Activated CD4-positive, CD25-positive, alpha-beta regulatory T cell treated with anti-CD3 and anti-CD28 coated beads, Interleukin-2, amount 50 U/mL, for 16 hours (primary cell): ENCODE measurements around the gene IQCK.
"Not testable (repeated sequence)": the region's sequence is repeated elsewhere in the genome, so short reads cannot be mapped to it uniquely, and the experiment has no call there.

Source experiments
- DNase-seq: peaks from one replicate; pipeline ENCODE4 v3.0.0-alpha.2; 2020; ENCODE audit warnings: low read depth, low spot score

The IQCK gene

GRCh38 chr16:19699472-19699871, 18.6 kb upstream of the IQCK start:
- DNase-seq: no peak

GRCh38 chr16:19700319-19700781, 17.7 kb upstream of the IQCK start:
- DNase-seq: no peak

GRCh38 chr16:19701091-19701490, 17.0 kb upstream of the IQCK start:
- no peak for DNase-seq

DNA sequence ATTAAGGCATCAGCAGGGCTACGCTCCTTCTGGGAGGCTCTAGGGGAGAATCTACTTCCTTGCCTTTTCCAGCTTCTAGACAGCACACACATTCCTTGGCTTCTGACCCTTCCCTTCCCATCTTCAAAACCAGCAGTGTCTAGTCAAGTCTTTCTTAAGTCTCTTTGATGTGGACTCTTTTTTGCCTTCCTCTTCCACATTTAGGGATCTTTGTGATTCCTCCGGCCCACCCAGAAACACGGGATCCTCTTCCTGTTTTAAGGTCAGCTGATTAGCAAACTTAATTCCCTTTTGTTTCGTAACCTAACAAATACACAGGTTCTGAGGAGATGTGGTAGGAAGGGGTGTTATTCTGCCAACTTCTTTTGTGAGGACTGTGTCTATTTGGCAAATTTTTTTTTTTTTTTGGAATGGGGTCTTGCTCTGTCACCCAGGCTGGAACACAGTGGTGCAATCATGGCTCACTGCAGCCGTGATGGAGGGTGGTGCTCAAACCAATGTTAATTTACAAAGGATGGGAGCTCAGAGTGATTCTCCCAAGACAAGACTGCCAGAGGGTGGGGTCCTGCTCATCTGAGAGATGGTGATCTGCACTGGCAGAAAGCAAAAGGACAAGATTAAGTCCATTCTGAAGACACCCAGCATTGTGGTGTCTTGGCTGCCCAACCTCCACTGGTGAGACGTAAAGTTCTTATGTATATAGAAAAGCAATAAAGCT, 14.7 kb upstream of the IQCK start:
- DNase-seq: no peak

GRCh38 chr16:19704321-19705145, 13.5 kb upstream of the IQCK start:
- no peak for DNase-seq

GRCh38 chr16:19705146-19705501, 12.9 kb upstream of the IQCK start:
- no peak for DNase-seq

DNA sequence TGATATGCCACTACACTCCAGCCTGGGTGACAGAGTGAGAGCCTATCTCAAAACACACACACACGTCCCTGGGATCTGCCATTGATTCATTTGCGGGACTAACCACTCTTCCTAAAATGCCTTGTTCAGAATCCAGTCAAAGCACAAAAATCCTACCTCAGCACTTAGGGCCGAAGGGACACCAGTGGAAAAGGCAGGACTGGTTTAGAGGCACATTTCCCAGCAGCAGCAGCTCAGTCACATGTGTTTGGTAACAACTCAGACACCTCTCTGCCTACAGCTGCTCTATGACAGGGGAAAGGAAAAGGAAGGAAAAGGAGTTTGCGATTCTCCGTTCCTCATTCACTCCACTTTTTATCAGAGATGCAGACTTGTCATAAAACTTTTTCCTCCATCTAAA, 12.2 kb upstream of the IQCK start:
- DNase-seq: no peak

- DNase-seq: no peak
Observed at GRCh38 chr16:19706846-19707245, 11.2 kb upstream of the IQCK start.

GRCh38 chr16:19707569-19708295, 10.3 kb upstream of the IQCK start:
- no peak for DNase-seq

DNA sequence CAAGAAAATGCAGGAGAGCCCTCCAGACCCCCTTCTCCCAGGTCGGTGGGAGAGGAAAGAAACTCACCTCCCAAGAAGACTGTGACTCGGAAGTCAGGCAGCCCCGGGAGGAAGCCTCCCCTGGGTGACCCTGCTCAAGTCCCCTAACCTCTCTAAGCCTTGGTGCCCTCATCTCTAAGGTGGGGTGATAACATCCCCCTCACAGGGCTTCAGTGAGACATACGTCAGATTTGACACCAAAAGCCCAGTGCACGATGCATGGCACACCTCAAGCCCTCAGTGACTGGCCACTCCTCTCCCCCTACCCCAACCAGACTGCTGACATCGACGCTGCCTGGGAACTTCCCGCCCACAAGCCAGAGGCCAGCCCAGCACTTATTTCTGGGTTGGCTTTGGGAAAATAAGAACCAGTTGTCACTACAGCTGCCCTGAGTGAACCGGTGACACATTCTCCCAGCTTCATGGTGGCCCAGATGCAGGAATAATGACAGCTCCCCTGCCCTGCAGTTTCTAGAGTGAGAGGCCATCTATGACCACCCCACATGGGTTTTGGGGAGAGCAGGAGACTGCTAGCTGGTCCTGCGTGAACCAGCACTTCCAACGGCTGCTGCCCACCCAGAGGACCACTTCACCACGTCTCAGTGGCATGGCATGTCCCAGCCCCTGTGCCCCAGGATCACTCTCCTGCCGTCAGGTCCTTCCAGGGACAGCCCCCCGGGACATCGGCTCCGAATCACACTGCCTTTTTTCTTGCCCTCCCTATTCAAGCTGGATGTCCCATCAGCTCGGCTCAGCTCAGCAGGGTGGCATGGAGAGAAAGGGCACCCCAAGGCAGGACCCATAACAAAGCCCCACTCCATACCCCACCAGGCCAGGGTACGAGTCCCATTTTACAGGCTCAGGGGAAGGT, 9.5 kb upstream of the IQCK start:
- no peak for DNase-seq

GRCh38 chr16:19709381-19710136, 8.5 kb upstream of the IQCK start:
- no peak for DNase-seq

GRCh38 chr16:19710191-19710908, 7.7 kb upstream of the IQCK start:
- DNase-seq: no peak

GRCh38 chr16:19710991-19711545, 7.0 kb upstream of the IQCK start:
- no peak for DNase-seq

- DNase-seq: no peak
Observed at GRCh38 chr16:19711643-19712042, 6.4 kb upstream of the IQCK start.

DNA sequence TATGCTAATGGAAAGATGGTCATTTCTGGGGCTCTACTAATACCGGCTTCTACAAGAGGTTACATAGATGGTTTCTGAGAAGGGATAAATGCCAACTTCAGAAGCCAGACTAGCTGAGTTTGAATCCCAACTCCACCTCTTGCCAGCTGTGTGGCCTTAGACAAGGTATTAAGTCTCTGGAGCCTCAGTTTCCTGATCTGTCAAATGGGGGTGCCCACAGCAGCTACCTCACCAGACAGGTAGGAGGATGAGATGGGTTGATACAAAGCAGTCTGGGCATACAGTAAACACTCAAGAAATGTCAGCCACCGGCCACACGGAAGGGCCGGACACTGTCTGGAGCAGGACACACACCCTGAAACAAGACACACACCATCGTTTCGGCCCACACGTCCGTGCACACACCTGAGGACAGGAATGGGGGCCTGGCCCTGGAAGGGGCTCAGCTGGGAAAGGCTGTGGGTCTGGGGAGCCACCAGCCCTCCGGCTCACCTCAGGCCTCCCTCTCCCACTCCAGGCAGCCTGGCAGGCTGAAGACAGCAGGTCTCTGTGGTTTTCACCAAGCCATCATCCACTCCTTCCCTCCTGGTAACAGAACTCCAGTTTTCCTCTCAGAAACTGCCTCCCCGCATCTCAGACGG, 5.5 kb upstream of the IQCK start:
- DNase-seq: no peak

- no peak for DNase-seq
Observed at GRCh38 chr16:19713697-19714096, 4.4 kb upstream of the IQCK start.

- DNase-seq: no peak
Observed at GRCh38 chr16:19715566-19715965, 2.5 kb upstream of the IQCK start.

- no peak for DNase-seq
Observed at GRCh38 chr16:19716183-19716582, 1.9 kb upstream of the IQCK start.

DNA sequence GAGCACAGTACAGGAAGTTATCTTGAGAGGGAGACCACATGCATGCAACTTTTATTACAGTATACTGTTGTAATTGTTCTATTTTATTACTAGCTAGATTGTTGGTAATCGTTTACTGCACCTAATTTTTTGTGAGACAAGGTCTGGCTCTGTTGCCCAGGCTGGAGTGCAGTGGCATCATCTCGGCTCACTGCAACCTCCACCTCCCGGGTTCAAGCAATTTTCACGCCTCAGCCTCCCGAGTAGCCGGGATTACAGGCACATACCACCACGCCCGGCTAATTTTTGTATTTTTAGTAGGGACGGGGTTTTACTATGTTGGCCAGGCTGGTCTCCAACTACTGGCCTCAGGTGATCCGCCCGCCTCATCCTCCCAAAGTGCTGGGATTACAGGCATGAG, 1.3 kb upstream of the IQCK start:
- not testable (repeated sequence) for DNase-seq
